Stimulated activated CD4-positive, alpha-beta T cell treated with anti-CD3 and anti-CD28 coated beads, Interleukin-2, amount 100 ng/mL, for 4 hours (primary cell): ENCODE results near the gene TBX6.

Experiments
- DNase-seq: peaks from one replicate; pipeline ENCODE4 v3.0.0-alpha.2; 2020; ENCODE audit warnings: low read depth

Gene TBX6

GRCh38 chr16:30113711-30114333, 22.1 kb upstream of the TBX6 start:
- no peak for DNase-seq

- no peak for DNase-seq
Measured at GRCh38 chr16:30113031-30113710, 21.4 kb upstream of the TBX6 start, which contains the start of gene GDPD3. TSS of gene GDPD3 (minus strand) at chr16:30113537. CDS start at chr16:30113478, 59 bp downstream.

GRCh38 chr16:30112197-30113030, 20.7 kb upstream of the TBX6 start:
- DNase-seq: peak; percentile 31

- DNase-seq: no peak
Measured at GRCh38 chr16:30110661-30111060, 18.9 kb upstream of the TBX6 start.

GRCh38 chr16:30108059-30108850, 16.5 kb upstream of the TBX6 start:
- no peak for DNase-seq

- no peak for DNase-seq
Measured at GRCh38 chr16:30104492-30104891, 12.8 kb upstream of the TBX6 start.

- no peak for DNase-seq
Measured at GRCh38 chr16:30104090-30104489, 12.4 kb upstream of the TBX6 start.

- no peak for DNase-seq
Measured at GRCh38 chr16:30096862-30097563, 5.3 kb upstream of the TBX6 start.

- DNase-seq: peak; percentile 80
Measured at GRCh38 chr16:30096105-30096861, 4.6 kb upstream of the TBX6 start, which contains the start of gene YPEL3. TSS of gene YPEL3 (minus strand) at chr16:30096213. CDS start at chr16:30095482, 731 bp downstream.

- no peak for DNase-seq
Measured at GRCh38 chr16:30095166-30096078, 3.7 kb upstream of the TBX6 start.

- DNase-seq: no peak
Measured at GRCh38 chr16:30094541-30095165, 2.9 kb upstream of the TBX6 start.

GRCh38 chr16:30092373-30093010, 768 bp upstream of the TBX6 start:
- DNase-seq: no peak

GRCh38 chr16:30090610-30091331, 953 bp downstream of the TBX6 start:
- no peak for DNase-seq

- DNase-seq: no peak
Measured at GRCh38 chr16:30088832-30089624, 2.7 kb downstream of the TBX6 start.

- no peak for DNase-seq
Measured at GRCh38 chr16:30088237-30088831, 3.4 kb downstream of the TBX6 start.

GRCh38 chr16:30087181-30087898, 4.4 kb downstream of the TBX6 start:
- no peak for DNase-seq
